ENCODE data around the gene SACM1L. TPM values are rescaled to one million over a fixed set of nuclear protein-coding genes. Genes with fewer than 3 reads are reported as not detected.

SACM1L gene
- total and polyA plus RNA-seq, 2 of the 4 experiments (the other 2 are of a cell fraction) = 19.0 to 40.9 TPM

DNA sequence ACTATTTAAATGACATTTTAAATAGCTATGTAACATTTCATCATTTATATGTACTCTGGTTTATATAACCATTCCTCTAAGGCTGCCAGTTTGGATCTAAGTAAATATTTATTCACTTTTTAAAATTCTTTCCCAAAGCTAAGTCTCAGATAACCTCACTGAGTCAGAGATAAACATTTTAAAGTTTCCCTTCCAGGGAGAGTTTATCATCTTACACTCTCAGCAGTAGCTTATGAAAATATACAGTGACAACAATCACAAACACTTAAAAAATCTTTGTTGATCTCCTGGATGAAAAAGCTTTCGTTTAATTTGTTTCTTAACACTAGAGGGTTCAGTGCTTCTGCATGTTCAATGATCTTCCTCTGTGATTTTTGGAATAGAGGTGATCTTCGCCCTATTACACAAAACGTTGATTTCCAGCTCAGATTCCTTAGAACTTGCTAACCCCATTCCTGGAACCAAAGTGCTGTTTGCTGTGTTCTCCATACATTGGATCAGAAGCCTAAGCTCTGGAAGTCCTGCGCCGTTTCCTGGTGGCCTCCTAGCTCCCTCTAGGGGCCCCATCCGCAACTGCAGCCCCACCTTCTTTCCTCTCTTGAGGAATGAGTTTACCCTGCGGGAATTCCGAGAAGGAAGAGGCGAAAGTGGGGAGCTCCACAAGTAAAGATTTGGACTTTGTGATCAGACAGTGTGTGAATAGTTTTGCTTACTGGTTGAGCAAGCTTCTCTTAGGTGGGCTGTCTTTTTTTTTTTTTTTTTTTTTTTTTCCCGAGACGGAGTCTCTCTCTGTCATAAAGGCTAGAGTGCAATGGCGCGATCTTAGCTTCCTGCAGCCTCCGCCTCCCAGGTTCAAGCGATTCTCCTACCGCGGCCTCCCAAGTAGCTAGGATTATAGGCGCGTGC lies 29.3 kb upstream of the SACM1L start (continued):
- TF ChIP-seq RFX5 (IDR thresholded peaks at IDR 0.05; ENCODE audit: low read depth, low read length) = no peak
- TF ChIP-seq, protein P1, sequence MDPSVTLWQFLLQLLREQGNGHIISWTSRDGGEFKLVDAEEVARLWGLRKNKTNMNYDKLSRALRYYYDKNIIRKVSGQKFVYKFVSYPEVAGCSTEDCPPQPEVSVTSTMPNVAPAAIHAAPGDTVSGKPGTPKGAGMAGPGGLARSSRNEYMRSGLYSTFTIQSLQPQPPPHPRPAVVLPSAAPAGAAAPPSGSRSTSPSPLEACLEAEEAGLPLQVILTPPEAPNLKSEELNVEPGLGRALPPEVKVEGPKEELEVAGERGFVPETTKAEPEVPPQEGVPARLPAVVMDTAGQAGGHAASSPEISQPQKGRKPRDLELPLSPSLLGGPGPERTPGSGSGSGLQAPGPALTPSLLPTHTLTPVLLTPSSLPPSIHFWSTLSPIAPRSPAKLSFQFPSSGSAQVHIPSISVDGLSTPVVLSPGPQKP (IDR thresholded peaks at IDR 0.05; ENCODE audit: borderline replicate concordance, low read depth, low read length) = no peak

Measured in IMR-90 (cell line).